Frontal cortex (tissue), 4 donors: ENCODE measurements around the gene RELN. TPM values are rescaled to one million over a fixed set of nuclear protein-coding genes. Genes with fewer than 3 reads are reported as not detected.
"Not testable (repeated sequence)": the region's sequence is repeated elsewhere in the genome, so short reads cannot be mapped to it uniquely, and the experiment has no call there.

ENCODE experiments used
- DNase-seq, 2 donors: peaks; one replicate each; pipeline ENCODE4 v3.0.0; 2012; ENCODE audit warnings: low spot score in 2 of 2
- FAIRE-seq: peaks from 2 replicates; lab custom pipeline; 2012; peaks lifted over from hg19 to GRCh38; lab: Jason Lieb, UNC
- total RNA-seq: library from RNA; depleted of rRNA; stranded (reverse); fragments of >200 nt; gene quantifications from one replicate; pipeline ENCODE4 v1.2.3, GENCODE V29; 2014
- donor health status: control.
- donor health status: control.
- donor health status: control.

The RELN gene
- total RNA-seq, 1 donor from 2014 or later = 57.5 TPM

GRCh38 chr7:103803631-103804030 lies 185.8 kb downstream of the RELN start:
- no peak for DNase-seq

GRCh38 chr7:103799298-103799697 lies 190.2 kb downstream of the RELN start:
- FAIRE-seq (no peak), DNase-seq (no peak)

More at GRCh38 chr7:103803631-103804030, 185.8 kb downstream of the RELN start:
- FAIRE-seq = no peak

- no peak for FAIRE-seq
- DNase-seq = no peak
Measured at GRCh38 chr7:103797647-103798307, 191.7 kb downstream of the RELN start.

GRCh38 chr7:103796327-103796962 lies 193.0 kb downstream of the RELN start:
- FAIRE-seq = no peak
- DNase-seq = no peak

GRCh38 chr7:103795787-103796186 lies 193.7 kb downstream of the RELN start:
- no peak for DNase-seq
- no peak for FAIRE-seq

- FAIRE-seq (no peak), DNase-seq (no peak)
Measured at GRCh38 chr7:103795107-103795506, 194.4 kb downstream of the RELN start.

GRCh38 chr7:103794424-103794823 lies 195.0 kb downstream of the RELN start:
- FAIRE-seq (no peak), DNase-seq (no peak)

GRCh38 chr7:103793614-103794013 lies 195.8 kb downstream of the RELN start:
- FAIRE-seq = no peak
- no peak for DNase-seq

- FAIRE-seq (no peak), DNase-seq (no peak)
Measured at GRCh38 chr7:103791894-103792293, 197.6 kb downstream of the RELN start.

- FAIRE-seq = not testable (repeated sequence)
Measured at GRCh38 chr7:103787041-103787440, 202.4 kb downstream of the RELN start.

GRCh38 chr7:103784646-103785286 lies 204.7 kb downstream of the RELN start:
- FAIRE-seq = no peak
- no peak for DNase-seq

More at GRCh38 chr7:103787041-103787440, 202.4 kb downstream of the RELN start:
- DNase-seq = not testable (repeated sequence)

- FAIRE-seq = no peak
- no peak for DNase-seq
Measured at GRCh38 chr7:103781409-103781808, 208.0 kb downstream of the RELN start.

- DNase-seq, FAIRE-seq: not testable (repeated sequence)
Measured at GRCh38 chr7:103780561-103780960, 208.9 kb downstream of the RELN start.

GRCh38 chr7:103777440-103777839 lies 212.0 kb downstream of the RELN start:
- no peak for DNase-seq
- no peak for FAIRE-seq

- FAIRE-seq (no peak), DNase-seq (no peak)
Measured at GRCh38 chr7:103773726-103774125, 215.7 kb downstream of the RELN start.

- DNase-seq = no peak
- no peak for FAIRE-seq
Measured at GRCh38 chr7:103772171-103772773, 217.2 kb downstream of the RELN start.

- DNase-seq (no peak), FAIRE-seq (no peak)
Measured at GRCh38 chr7:103771294-103771693, 218.2 kb downstream of the RELN start.

- DNase-seq (no peak), FAIRE-seq (no peak)
Measured at GRCh38 chr7:103766660-103767059, 222.8 kb downstream of the RELN start.

GRCh38 chr7:103765901-103766300 lies 223.6 kb downstream of the RELN start:
- no peak for DNase-seq
- FAIRE-seq = no peak

- DNase-seq (no peak), FAIRE-seq (no peak)
Measured at GRCh38 chr7:103764901-103765300, 224.6 kb downstream of the RELN start.

- FAIRE-seq = no peak
- no peak for DNase-seq
Measured at GRCh38 chr7:103762877-103763276, 226.6 kb downstream of the RELN start.
